PC-3 (cell line): ENCODE measurements around the gene KIF5C. TPM values are rescaled to one million over a fixed set of nuclear protein-coding genes. Genes with fewer than 3 reads are reported as not detected.

Source experiments
- ATAC-seq: fragments of 200-7000 bp; cut with Tn5 transposase; 2 replicates; pipeline ENCODE4 v1.9.1; 2020; ENCODE audit warnings: mild to moderate bottlenecking, moderate library complexity
- BruUV-seq: library from RNA; stranded (reverse); fragments of 400-500 nt; replicated peaks from 2 replicates; lab custom pipeline; 2021; lab: Mats Ljungman, UMichigan
- CTCF ChIA-PET: fragments of 300-600 bp; sonication (Branson Sonifier 250); formaldehyde crosslinking; loops from one replicate; lab custom pipeline; 2022; ENCODE audit warnings: antibody characterized with exemption; lab: Charles Lee
- POLR2A ChIA-PET: fragments of 300-600 bp; sonication (Branson Sonifier 250); formaldehyde crosslinking; loops from one replicate; lab custom pipeline; 2022; ENCODE audit warnings: antibody characterized with exemption; ENCODE audit not compliant: unreplicated experiment; lab: Charles Lee
- DNase-seq: peaks from one replicate; pipeline ENCODE4 v3.0.0-alpha.2; 2015
- H2AFZ ChIP-seq: fragments of 300-600 bp; sonication (generic); 2 replicates; pipeline ENCODE4 v1.6.0; 2016; ENCODE audit warnings: antibody characterized with exemption, low read length
- H3F3A ChIP-seq: fragments of 300-600 bp; sonication (generic); one replicate; pipeline ENCODE4 v1.6.0; 2017; ENCODE audit warnings: antibody characterized with exemption, low read length, control low read depth, mild to moderate bottlenecking; ENCODE audit not compliant: unreplicated experiment
- H3K27ac ChIP-seq: fragments of 300-600 bp; sonication (generic); 2 replicates; pipeline ENCODE4 v1.5.1; 2016; ENCODE audit warnings: mild to moderate bottlenecking, low read length
- H3K27me3 ChIP-seq: fragments of 300-600 bp; sonication (generic); 2 replicates; pipeline ENCODE4 v1.6.1; 2016; ENCODE audit warnings: low read length, mixed read lengths
- H3K36me3 ChIP-seq: fragments of 300-600 bp; sonication (generic); 2 replicates; pipeline ENCODE4 v1.6.1; 2016; ENCODE audit warnings: low read depth, mixed run types, low read length, mixed read lengths
- H3K4me1 ChIP-seq: fragments of 300-600 bp; sonication (generic); 2 replicates; pipeline ENCODE4 v1.5.1; 2016; ENCODE audit warnings: low read length; ENCODE audit not compliant: insufficient read depth
- H3K4me2 ChIP-seq: fragments of 300-600 bp; sonication (generic); 2 replicates; pipeline ENCODE4 v1.6.0; 2016; ENCODE audit warnings: low read length
- H3K4me3 ChIP-seq: fragments of 300-600 bp; sonication (generic); 2 replicates; pipeline ENCODE4 v1.5.1; 2016; ENCODE audit warnings: mild to moderate bottlenecking, low read length, mixed read lengths
- H3K79me2 ChIP-seq: fragments of 300-600 bp; sonication (generic); 2 replicates; pipeline ENCODE4 v1.6.1; 2017; ENCODE audit warnings: low read length, mixed read lengths
- H3K9ac ChIP-seq: fragments of 300-600 bp; sonication (generic); 2 replicates; pipeline ENCODE4 v1.6.0; 2016; ENCODE audit warnings: mild to moderate bottlenecking, low read length
- H3K9me2 ChIP-seq: fragments of 300-600 bp; sonication (generic); replicated peaks from 2 replicates; pipeline ENCODE4 v1.6.1; 2016; ENCODE audit warnings: mixed run types, low read length, mixed read lengths
- H3K9me3 ChIP-seq: fragments of 300-600 bp; sonication (generic); 2 replicates; pipeline ENCODE4 v1.6.1; 2016; ENCODE audit warnings: low read length, mixed read lengths
- H4K20me1 ChIP-seq: fragments of 300-600 bp; sonication (generic); 2 replicates; pipeline ENCODE4 v1.6.1; 2016; ENCODE audit warnings: low read length, mixed read lengths
- EZH2 ChIP-seq: fragments of 300-600 bp; sonication (generic); IDR thresholded peaks from one replicate; pipeline ENCODE4 v1.6.1; 2017; ENCODE audit warnings: antibody characterized with exemption, mild to moderate bottlenecking, low read length; ENCODE audit not compliant: unreplicated experiment
- EZH2phosphoT487 ChIP-seq: fragments of 300-600 bp; sonication (generic); IDR thresholded peaks from 2 replicates; pipeline ENCODE4 v1.6.1; 2018; ENCODE audit warnings: mild to moderate bottlenecking, antibody characterized with exemption, low read length, borderline replicate concordance
- intact Hi-C: fragments of 100-400 bp; cut with micrococcal nuclease; formaldehyde crosslinking; loops from 2 replicates; pipeline ENCODE4 v1.9.0; 2023
- total RNA-seq: library from RNA; depleted of rRNA; stranded (reverse); fragments of >200 nt; gene quantifications from 2 replicates; pipeline ENCODE4 v1.2.3, GENCODE V29; 2014
- TF ChIP-seq, protein P1 (sequence below): fragments of 300-600 bp; sonication (generic); conservative IDR thresholded peaks from 2 replicates; pipeline ENCODE4 v1.5.1; 2017; ENCODE audit warnings: antibody characterized with exemption, low read depth, mild to moderate bottlenecking, low read length

The KIF5C gene
- total RNA-seq, 1 experiment from 2014 or later: 4.0 TPM

DNA sequence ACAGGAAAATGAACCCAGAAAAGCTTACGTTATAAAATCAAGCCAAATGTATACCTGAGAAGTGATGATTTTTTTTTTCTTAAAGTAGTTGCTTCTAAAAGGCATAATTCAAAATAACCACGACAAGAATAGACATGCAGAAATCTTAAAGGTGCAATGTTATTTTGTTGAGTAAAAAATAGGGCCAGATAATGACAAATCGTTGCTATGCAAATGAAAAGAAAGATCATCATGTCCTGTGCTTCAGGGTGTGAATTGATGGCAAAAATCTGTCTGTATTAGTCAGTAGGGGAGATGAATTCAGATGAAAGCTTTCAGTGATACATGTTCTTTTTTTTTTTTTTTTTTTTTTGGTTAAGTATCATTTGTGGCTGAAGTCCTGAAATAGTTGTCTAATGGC is 187.5 kb downstream of the KIF5C start:
- no peak overlapping the region for H3K27ac ChIP-seq
- H3K9ac ChIP-seq: no peak overlapping the region
- H3K4me2 ChIP-seq: no peak overlapping the region
- H2AFZ ChIP-seq: no peak overlapping the region
- H3K9me2 ChIP-seq: no peaks in the 10 kb centered on the region
- no TSS peak for BruUV-seq
- H3K27me3 ChIP-seq: peaks cover under 1% of the 10 kb centered on the region; the same call in 1 of the 2 replicates
- POLR2A ChIA-PET: no interaction called here
- H3K36me3 ChIP-seq: no peaks in the 10 kb centered on the region
- H3K4me3 ChIP-seq: no peak overlapping the region
- H3K79me2 ChIP-seq: no peaks in the 10 kb centered on the region
- TF ChIP-seq EZH2 (no peak), EZH2phosphoT487 (no peak)
- TF ChIP-seq, protein P1, sequence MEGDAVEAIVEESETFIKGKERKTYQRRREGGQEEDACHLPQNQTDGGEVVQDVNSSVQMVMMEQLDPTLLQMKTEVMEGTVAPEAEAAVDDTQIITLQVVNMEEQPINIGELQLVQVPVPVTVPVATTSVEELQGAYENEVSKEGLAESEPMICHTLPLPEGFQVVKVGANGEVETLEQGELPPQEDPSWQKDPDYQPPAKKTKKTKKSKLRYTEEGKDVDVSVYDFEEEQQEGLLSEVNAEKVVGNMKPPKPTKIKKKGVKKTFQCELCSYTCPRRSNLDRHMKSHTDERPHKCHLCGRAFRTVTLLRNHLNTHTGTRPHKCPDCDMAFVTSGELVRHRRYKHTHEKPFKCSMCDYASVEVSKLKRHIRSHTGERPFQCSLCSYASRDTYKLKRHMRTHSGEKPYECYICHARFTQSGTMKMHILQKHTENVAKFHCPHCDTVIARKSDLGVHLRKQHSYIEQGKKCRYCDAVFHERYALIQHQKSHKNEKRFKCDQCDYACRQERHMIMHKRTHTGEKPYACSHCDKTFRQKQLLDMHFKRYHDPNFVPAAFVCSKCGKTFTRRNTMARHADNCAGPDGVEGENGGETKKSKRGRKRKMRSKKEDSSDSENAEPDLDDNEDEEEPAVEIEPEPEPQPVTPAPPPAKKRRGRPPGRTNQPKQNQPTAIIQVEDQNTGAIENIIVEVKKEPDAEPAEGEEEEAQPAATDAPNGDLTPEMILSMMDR: no peak
- CTCF ChIA-PET: no interaction called here
- intact Hi-C loops: no loop called here
- H4K20me1 ChIP-seq: no peaks in the 10 kb centered on the region
- no peaks in the 10 kb centered on the region for H3F3A ChIP-seq
- no peaks in the 10 kb centered on the region for H3K9me3 ChIP-seq
- DNase-seq (no peak), ATAC-seq (no peak)
- H3K4me1 ChIP-seq: no peaks in the 10 kb centered on the region

DNA sequence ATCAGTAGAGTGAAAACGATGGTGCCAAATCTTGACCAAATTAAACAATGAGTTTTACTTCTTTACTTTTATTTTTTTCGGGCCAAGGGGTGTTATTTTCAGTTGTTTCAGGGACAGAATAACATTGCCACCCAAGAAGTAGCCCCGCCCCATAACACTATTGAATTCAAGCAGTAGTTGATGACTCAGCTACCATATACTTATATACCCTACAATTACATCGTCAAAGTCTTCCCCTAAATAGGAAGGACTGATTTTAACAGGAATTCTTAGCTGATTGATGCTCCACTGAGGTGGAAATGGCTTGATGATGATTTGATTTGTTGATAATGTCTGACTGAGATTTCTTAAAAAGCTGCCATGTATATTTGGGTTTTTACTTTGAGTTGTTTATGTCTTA is 188.2 kb downstream of the KIF5C start:
- Histone ChIP-seq H3K27me3 (no peaks in the 10 kb centered on the region), H3K9ac (no peak overlapping the region), H3K27ac (no peak overlapping the region), H4K20me1 (no peaks in the 10 kb centered on the region), H3K4me1 (no peaks in the 10 kb centered on the region), H2AFZ (no peak overlapping the region), H3K4me3 (no peak overlapping the region), H3K9me3 (no peaks in the 10 kb centered on the region), H3F3A (no peaks in the 10 kb centered on the region), H3K36me3 (no peaks in the 10 kb centered on the region), H3K9me2 (no peaks in the 10 kb centered on the region), H3K4me2 (no peak overlapping the region), H3K79me2 (no peaks in the 10 kb centered on the region)
- CTCF ChIA-PET: no interaction called here
- intact Hi-C loops: no loop called here
- DNase-seq (no peak), ATAC-seq (no peak)
- POLR2A ChIA-PET: no interaction called here
- no TSS peak for BruUV-seq
- TF ChIP-seq, protein P1: no peak
- TF ChIP-seq EZH2phosphoT487 (no peak), EZH2 (no peak)

DNA sequence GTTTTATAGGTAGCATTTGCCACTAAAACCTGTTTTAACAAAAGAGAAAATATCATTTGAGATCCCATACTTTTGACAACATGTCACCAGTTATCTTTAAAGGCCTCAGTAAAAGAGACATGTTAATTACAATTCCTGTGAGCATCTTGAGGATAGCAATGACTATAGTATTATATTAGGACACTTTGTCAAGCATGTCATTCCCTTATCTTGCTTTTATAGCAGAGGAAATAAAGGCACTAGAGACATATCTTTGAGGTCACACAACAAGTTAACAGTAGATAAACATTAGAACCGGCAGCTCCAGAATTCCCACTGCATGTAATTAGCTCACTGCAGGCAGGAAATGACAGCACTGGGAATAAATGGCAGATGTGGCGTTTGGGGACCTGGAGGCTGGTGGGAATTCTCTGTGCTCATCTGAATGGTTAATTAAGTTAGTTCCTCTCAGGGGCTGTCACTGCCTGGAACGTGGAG is 189.4 kb downstream of the KIF5C start:
- ChIA-PET CTCF (no interaction called here), POLR2A (no interaction called here)
- no peak for ATAC-seq
- Histone ChIP-seq H3K4me1 (peaks cover 8% of the 10 kb centered on the region), H3K9me2 (no peaks in the 10 kb centered on the region), H3K79me2 (no peaks in the 10 kb centered on the region), H2AFZ (no peak overlapping the region), H3K27ac (no peak overlapping the region), H3K9me3 (no peaks in the 10 kb centered on the region), H4K20me1 (no peaks in the 10 kb centered on the region), H3K4me2 (no peak overlapping the region), H3K36me3 (no peaks in the 10 kb centered on the region), H3K9ac (no peak overlapping the region), H3K27me3 (no peaks in the 10 kb centered on the region), H3K4me3 (no peak overlapping the region), H3F3A (no peaks in the 10 kb centered on the region)
- no TSS peak for BruUV-seq
- no peak for DNase-seq
- TF ChIP-seq EZH2phosphoT487: no peak
- intact Hi-C loops: no loop called here
